C4-2B (cell line): ENCODE results near the gene STX8.

Source experiments
- H3K27ac ChIP-seq: fragments of 450-650 bp; 2 replicates; pipeline ENCODE4 v1.5.1; 2017
- CTCF ChIP-seq: fragments of 450-650 bp; conservative IDR thresholded peaks from 2 replicates; pipeline ENCODE4 v1.5.1; 2017; ENCODE audit warnings: mild to moderate bottlenecking
- ZFX ChIP-seq: fragments of 450-650 bp; IDR thresholded peaks from 2 replicates; pipeline ENCODE4 v1.6.1; 2017

Gene STX8

GRCh38 chr17:9436630-9437029 is 139.0 kb downstream of the STX8 start:
- TF ChIP-seq CTCF (no peak), ZFX (no peak)
- H3K27ac ChIP-seq, result no peak overlapping the region

- H3K27ac ChIP-seq, result no peak overlapping the region
- TF ChIP-seq CTCF (no peak), ZFX (no peak)
Observed at GRCh38 chr17:9435165-9435564, 140.5 kb downstream of the STX8 start.

- TF ChIP-seq CTCF, result no peak
- no peak for TF ChIP-seq ZFX
- no peak overlapping the region for H3K27ac ChIP-seq
Observed at GRCh38 chr17:9434642-9435057, 141.0 kb downstream of the STX8 start.

GRCh38 chr17:9432934-9433421 is 142.6 kb downstream of the STX8 start:
- no peak for TF ChIP-seq CTCF
- TF ChIP-seq ZFX, result no peak
- H3K27ac ChIP-seq, result no peak overlapping the region

- H3K27ac ChIP-seq, result no peak overlapping the region
- TF ChIP-seq CTCF (no peak), ZFX (no peak)
Observed at GRCh38 chr17:9432134-9432885, 143.3 kb downstream of the STX8 start.

- no peak overlapping the region for H3K27ac ChIP-seq
- TF ChIP-seq ZFX, result no peak
- TF ChIP-seq CTCF, result no peak
Observed at GRCh38 chr17:9431620-9432019, 144.0 kb downstream of the STX8 start.

GRCh38 chr17:9427465-9428315 is 147.9 kb downstream of the STX8 start:
- H3K27ac ChIP-seq, result no peak overlapping the region
- TF ChIP-seq ZFX (no peak), CTCF (no peak)
